Activated naive CD4-positive, alpha-beta T cell treated with anti-CD3 and anti-CD28 coated beads for 36 hours (primary cell): ENCODE data around the gene NKD1. TPM values are rescaled to one million over a fixed set of nuclear protein-coding genes. Genes with fewer than 3 reads are reported as not detected.

Source experiments
- CTCF ChIA-PET: fragments of 350-600 bp; sonication (Branson Sonifier 250); formaldehyde crosslinking; loops from one replicate; lab custom pipeline; 2021; ENCODE audit warnings: antibody characterized with exemption; lab: Charles Lee
- DNase-seq: peaks from one replicate; pipeline ENCODE4 v3.0.0-alpha.2; 2020
- H3K27ac Mint-ChIP-seq: one replicate; pipeline ENCODE4 v1.8.0; 2021; ENCODE audit warnings: mild to moderate bottlenecking, mixed read lengths
- H3K27me3 Mint-ChIP-seq: one replicate; pipeline ENCODE4 v1.8.0; 2021; ENCODE audit warnings: low read depth, mixed read lengths
- H3K36me3 Mint-ChIP-seq: one replicate; pipeline ENCODE4 v1.8.0; 2021; ENCODE audit warnings: low read depth, mixed read lengths
- H3K4me1 Mint-ChIP-seq: one replicate; pipeline ENCODE4 v1.8.0; 2021; ENCODE audit warnings: low read depth, mixed read lengths
- H3K4me3 Mint-ChIP-seq: one replicate; pipeline ENCODE4 v1.8.0; 2021; ENCODE audit warnings: mild to moderate bottlenecking, moderate library complexity, mixed read lengths
- H3K9me3 Mint-ChIP-seq: one replicate; pipeline ENCODE4 v1.8.0; 2021; ENCODE audit warnings: mixed read lengths
- intact Hi-C: fragments of 100-400 bp; cut with micrococcal nuclease; formaldehyde crosslinking; loops from one replicate; pipeline ENCODE4 v1.15.1; 2023
- total RNA-seq, 2 experiments: library from RNA; stranded (reverse); gene quantifications; one replicate each; pipeline ENCODE4 v1.2.3, GENCODE V29; 2021

The NKD1 gene
- total RNA-seq, 2 experiments from 2014 or later, result 2.6 to 3.2 TPM

- H3K9me3 Mint-ChIP-seq, result no peaks in the 10 kb centered on the region
- CTCF ChIA-PET, result interaction anchor here (1.6 kb wide), 1 partner anchor 158 kb away, joined by 9 read pairs; no protein-coding TSS in a partner anchor
- intact Hi-C loops, result no loop called here
Observed at GRCh38 chr16:50507397-50507796, 40.8 kb upstream of the NKD1 start.

GRCh38 chr16:50509521-50510341, 38.5 kb upstream of the NKD1 start:
- CTCF ChIA-PET, result interaction anchor here (0.6 to 1.8 kb wide), 20 partner anchors 9 to 421 kb away, joined by 3 to 7 read pairs (median 3); no protein-coding TSS in a partner anchor
- peak; percentile 67 for DNase-seq
- Mint-ChIP-seq H3K4me3 (no peak overlapping the region), H3K27me3 (no peaks in the 10 kb centered on the region), H3K9me3 (no peaks in the 10 kb centered on the region), H3K4me1 (no peaks in the 10 kb centered on the region), H3K36me3 (no peaks in the 10 kb centered on the region), H3K27ac (no peak overlapping the region)
- intact Hi-C loops, result loop anchor here (1.0 to 2.0 kb wide), 4 partner anchors 135 to 485 kb away; partner anchors contain the start of gene CNEP1R1

More at GRCh38 chr16:50507397-50507796, 40.8 kb upstream of the NKD1 start:
- no peak overlapping the region for H3K27ac Mint-ChIP-seq
- no peaks in the 10 kb centered on the region for H3K36me3 Mint-ChIP-seq
- H3K4me1 Mint-ChIP-seq, result no peaks in the 10 kb centered on the region
- H3K4me3 Mint-ChIP-seq, result no peak overlapping the region
- H3K27me3 Mint-ChIP-seq, result no peaks in the 10 kb centered on the region
- DNase-seq, result no peak

GRCh38 chr16:50515218-50515617, 33.0 kb upstream of the NKD1 start:
- CTCF ChIA-PET, result no interaction called here
- Mint-ChIP-seq H3K27ac (no peak overlapping the region), H3K36me3 (no peaks in the 10 kb centered on the region), H3K4me1 (no peaks in the 10 kb centered on the region), H3K4me3 (no peak overlapping the region), H3K27me3 (no peaks in the 10 kb centered on the region), H3K9me3 (peaks cover 14% of the 10 kb centered on the region)
- DNase-seq, result no peak
- intact Hi-C loops, result no loop called here

- Mint-ChIP-seq H3K36me3 (no peaks in the 10 kb centered on the region), H3K4me3 (no peak overlapping the region), H3K9me3 (peaks cover 14% of the 10 kb centered on the region), H3K4me1 (no peaks in the 10 kb centered on the region), H3K27me3 (no peaks in the 10 kb centered on the region), H3K27ac (no peak overlapping the region)
- intact Hi-C loops, result no loop called here
- CTCF ChIA-PET, result interaction anchor here (0.7 to 1.4 kb wide), 2 partner anchors 8 to 364 kb away, joined by 3 to 4 read pairs; no protein-coding TSS in a partner anchor
- DNase-seq, result no peak
Observed at GRCh38 chr16:50516401-50516800, 31.8 kb upstream of the NKD1 start.

GRCh38 chr16:50516890-50517289, 31.3 kb upstream of the NKD1 start:
- Mint-ChIP-seq H3K4me1 (no peaks in the 10 kb centered on the region), H3K9me3 (peaks cover 14% of the 10 kb centered on the region), H3K27ac (no peak overlapping the region), H3K4me3 (no peak overlapping the region), H3K36me3 (no peaks in the 10 kb centered on the region), H3K27me3 (no peaks in the 10 kb centered on the region)
- no peak for DNase-seq
- CTCF ChIA-PET, result interaction anchor here (0.7 to 1.4 kb wide), 2 partner anchors 9 to 365 kb away, joined by 3 to 4 read pairs; no protein-coding TSS in a partner anchor
- intact Hi-C loops, result no loop called here

- DNase-seq, result no peak
- CTCF ChIA-PET, result interaction anchor here (1.0 to 1.4 kb wide), 2 partner anchors 9 to 288 kb away, joined by 3 to 4 read pairs; no protein-coding TSS in a partner anchor
- no peak overlapping the region for H3K27ac Mint-ChIP-seq
- no peaks in the 10 kb centered on the region for H3K4me1 Mint-ChIP-seq
- no peaks in the 10 kb centered on the region for H3K27me3 Mint-ChIP-seq
- no peak overlapping the region for H3K4me3 Mint-ChIP-seq
- intact Hi-C loops, result no loop called here
- H3K9me3 Mint-ChIP-seq, result peaks cover 14% of the 10 kb centered on the region
- H3K36me3 Mint-ChIP-seq, result no peaks in the 10 kb centered on the region
Observed at GRCh38 chr16:50517450-50518252, 30.5 kb upstream of the NKD1 start.

GRCh38 chr16:50519001-50519400, 29.2 kb upstream of the NKD1 start:
- Mint-ChIP-seq H3K36me3 (no peaks in the 10 kb centered on the region), H3K4me1 (no peaks in the 10 kb centered on the region), H3K27ac (no peak overlapping the region), H3K4me3 (no peak overlapping the region), H3K9me3 (peaks cover 14% of the 10 kb centered on the region), H3K27me3 (no peaks in the 10 kb centered on the region)
- CTCF ChIA-PET, result interaction anchor here (0.8 to 1.0 kb wide), 3 partner anchors 9 to 287 kb away, joined by 3 to 4 read pairs (median 3); no protein-coding TSS in a partner anchor
- DNase-seq, result no peak
- intact Hi-C loops, result no loop called here

- no peaks in the 10 kb centered on the region for H3K27me3 Mint-ChIP-seq
- no peak overlapping the region for H3K4me3 Mint-ChIP-seq
- H3K4me1 Mint-ChIP-seq, result no peaks in the 10 kb centered on the region
- no peak for DNase-seq
- H3K36me3 Mint-ChIP-seq, result no peaks in the 10 kb centered on the region
- CTCF ChIA-PET, result no interaction called here
- intact Hi-C loops, result no loop called here
- peaks cover 14% of the 10 kb centered on the region for H3K9me3 Mint-ChIP-seq
- no peak overlapping the region for H3K27ac Mint-ChIP-seq
Observed at GRCh38 chr16:50519602-50520001, 28.6 kb upstream of the NKD1 start.

- peaks cover 12% of the 10 kb centered on the region for H3K9me3 Mint-ChIP-seq
- intact Hi-C loops, result no loop called here
- no peak overlapping the region for H3K27ac Mint-ChIP-seq
- CTCF ChIA-PET, result no interaction called here
- H3K27me3 Mint-ChIP-seq, result no peaks in the 10 kb centered on the region
- H3K4me3 Mint-ChIP-seq, result no peak overlapping the region
- H3K4me1 Mint-ChIP-seq, result no peaks in the 10 kb centered on the region
- DNase-seq, result no peak
- no peaks in the 10 kb centered on the region for H3K36me3 Mint-ChIP-seq
Observed at GRCh38 chr16:50520451-50521245, 27.5 kb upstream of the NKD1 start.

- H3K27ac Mint-ChIP-seq, result no peak overlapping the region
- DNase-seq, result no peak
- no peak overlapping the region for H3K4me3 Mint-ChIP-seq
- H3K27me3 Mint-ChIP-seq, result no peaks in the 10 kb centered on the region
- H3K4me1 Mint-ChIP-seq, result no peaks in the 10 kb centered on the region
- H3K36me3 Mint-ChIP-seq, result no peaks in the 10 kb centered on the region
- H3K9me3 Mint-ChIP-seq, result peaks cover 9% of the 10 kb centered on the region
- CTCF ChIA-PET, result interaction anchor here (1.1 kb wide), 1 partner anchor 56 kb away, joined by 4 read pairs; no protein-coding TSS in a partner anchor
- intact Hi-C loops, result no loop called here
Observed at GRCh38 chr16:50521246-50521900, 26.8 kb upstream of the NKD1 start.

GRCh38 chr16:50522324-50522723, 25.9 kb upstream of the NKD1 start:
- no peak overlapping the region for H3K4me3 Mint-ChIP-seq
- intact Hi-C loops, result no loop called here
- no peaks in the 10 kb centered on the region for H3K27me3 Mint-ChIP-seq
- H3K36me3 Mint-ChIP-seq, result no peaks in the 10 kb centered on the region
- CTCF ChIA-PET, result interaction anchor here (1.1 to 1.2 kb wide), 3 partner anchors 10 to 143 kb away, joined by 3 to 4 read pairs (median 3); no protein-coding TSS in a partner anchor
- no peak for DNase-seq
- peaks cover under 1% of the 10 kb centered on the region for H3K9me3 Mint-ChIP-seq
- no peak overlapping the region for H3K27ac Mint-ChIP-seq
- no peaks in the 10 kb centered on the region for H3K4me1 Mint-ChIP-seq
